Daoy (cell line): ENCODE results near the gene XYLT1. TPM values are rescaled to one million over a fixed set of nuclear protein-coding genes. Genes with fewer than 3 reads are reported as not detected.
A peak's percentile ranks its signal among the peaks of the same experiment; 100 is the strongest.

Source experiments
- DNase-seq: peaks from one replicate; pipeline ENCODE4 v3.0.0-alpha.2; 2015; ENCODE audit warnings: low read depth
- total RNA-seq: library from RNA; depleted of rRNA; stranded (reverse); fragments of >200 nt; shearing (Covaris generic); gene quantifications from 2 replicates; pipeline ENCODE4 v1.2.3, GENCODE V29; 2014

XYLT1 gene
- total RNA-seq, 1 experiment from 2014 or later = 6.9 TPM

GRCh38 chr16:17104654-17105053 lies 366.1 kb downstream of the XYLT1 start:
- no peak for DNase-seq

GRCh38 chr16:17103216-17103615 lies 367.5 kb downstream of the XYLT1 start:
- no peak for DNase-seq

GRCh38 chr16:17101646-17102045 lies 369.1 kb downstream of the XYLT1 start:
- DNase-seq = peak; percentile 24

- no peak for DNase-seq
Observed at GRCh38 chr16:17098685-17099084, 372.1 kb downstream of the XYLT1 start.

GRCh38 chr16:17084130-17084529 lies 386.6 kb downstream of the XYLT1 start:
- no peak for DNase-seq

GRCh38 chr16:17083628-17084027 lies 387.1 kb downstream of the XYLT1 start:
- DNase-seq = no peak

- DNase-seq = no peak
Observed at GRCh38 chr16:17082095-17082882, 388.5 kb downstream of the XYLT1 start.

GRCh38 chr16:17080105-17080504 lies 390.7 kb downstream of the XYLT1 start:
- no peak for DNase-seq

- DNase-seq = no peak
Observed at GRCh38 chr16:17078931-17079631, 391.7 kb downstream of the XYLT1 start.

- no peak for DNase-seq
Observed at GRCh38 chr16:17076818-17077498, 393.8 kb downstream of the XYLT1 start.

GRCh38 chr16:17076092-17076754 lies 394.5 kb downstream of the XYLT1 start:
- peak; percentile 16 for DNase-seq

- DNase-seq = peak; percentile 44
Observed at GRCh38 chr16:17072104-17072503, 398.7 kb downstream of the XYLT1 start.

- peak; percentile 76 for DNase-seq
Observed at GRCh38 chr16:17070882-17071592, 399.7 kb downstream of the XYLT1 start.

- no peak for DNase-seq
Observed at GRCh38 chr16:17069681-17070080, 401.1 kb downstream of the XYLT1 start.

GRCh38 chr16:17068524-17068923 lies 402.2 kb downstream of the XYLT1 start:
- DNase-seq = no peak

- DNase-seq = no peak
Observed at GRCh38 chr16:17067882-17068281, 402.9 kb downstream of the XYLT1 start.

- DNase-seq = no peak
Observed at GRCh38 chr16:17063201-17064139, 407.3 kb downstream of the XYLT1 start.

- no peak for DNase-seq
Observed at GRCh38 chr16:17062676-17063075, 408.1 kb downstream of the XYLT1 start.

GRCh38 chr16:17061326-17061725 lies 409.4 kb downstream of the XYLT1 start:
- DNase-seq = no peak

GRCh38 chr16:17058471-17058870 lies 412.3 kb downstream of the XYLT1 start:
- DNase-seq = no peak
